ENCODE data around the gene RIC1. TPM values are rescaled to one million over a fixed set of nuclear protein-coding genes. Genes with fewer than 3 reads are reported as not detected.

RIC1 gene
- total and polyA plus RNA-seq, 9 of the 15 experiments (the other 6 are each of a cell fraction or from before 2014, with no cell fraction given): 3.2 to 25.8 (median 15.0) TPM

GRCh38 chr9:5628530-5629311, at the start of gene RIC1 (continued):
- TF ChIP-seq, protein P1, sequence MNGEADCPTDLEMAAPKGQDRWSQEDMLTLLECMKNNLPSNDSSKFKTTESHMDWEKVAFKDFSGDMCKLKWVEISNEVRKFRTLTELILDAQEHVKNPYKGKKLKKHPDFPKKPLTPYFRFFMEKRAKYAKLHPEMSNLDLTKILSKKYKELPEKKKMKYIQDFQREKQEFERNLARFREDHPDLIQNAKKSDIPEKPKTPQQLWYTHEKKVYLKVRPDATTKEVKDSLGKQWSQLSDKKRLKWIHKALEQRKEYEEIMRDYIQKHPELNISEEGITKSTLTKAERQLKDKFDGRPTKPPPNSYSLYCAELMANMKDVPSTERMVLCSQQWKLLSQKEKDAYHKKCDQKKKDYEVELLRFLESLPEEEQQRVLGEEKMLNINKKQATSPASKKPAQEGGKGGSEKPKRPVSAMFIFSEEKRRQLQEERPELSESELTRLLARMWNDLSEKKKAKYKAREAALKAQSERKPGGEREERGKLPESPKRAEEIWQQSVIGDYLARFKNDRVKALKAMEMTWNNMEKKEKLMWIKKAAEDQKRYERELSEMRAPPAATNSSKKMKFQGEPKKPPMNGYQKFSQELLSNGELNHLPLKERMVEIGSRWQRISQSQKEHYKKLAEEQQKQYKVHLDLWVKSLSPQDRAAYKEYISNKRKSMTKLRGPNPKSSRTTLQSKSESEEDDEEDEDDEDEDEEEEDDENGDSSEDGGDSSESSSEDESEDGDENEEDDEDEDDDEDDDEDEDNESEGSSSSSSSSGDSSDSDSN (IDR thresholded peaks at IDR 0.05; ENCODE audit: borderline replicate concordance in 1 of 2, low read depth in 2 of 2, low read length in 2 of 2): peak; percentile 25 to 29; a peak in 1 of 4 replicates
- peak; percentile 32; the same call in 1 of the 2 replicates for TF ChIP-seq HNRNPL (IDR thresholded peaks at IDR 0.05; ENCODE audit: low read depth, low read length)
- no peak for TF ChIP-seq SREBF1 (IDR thresholded peaks at IDR 0.05; ENCODE audit: borderline replicate concordance, low read depth, low read length)
- TF ChIP-seq, protein P2, sequence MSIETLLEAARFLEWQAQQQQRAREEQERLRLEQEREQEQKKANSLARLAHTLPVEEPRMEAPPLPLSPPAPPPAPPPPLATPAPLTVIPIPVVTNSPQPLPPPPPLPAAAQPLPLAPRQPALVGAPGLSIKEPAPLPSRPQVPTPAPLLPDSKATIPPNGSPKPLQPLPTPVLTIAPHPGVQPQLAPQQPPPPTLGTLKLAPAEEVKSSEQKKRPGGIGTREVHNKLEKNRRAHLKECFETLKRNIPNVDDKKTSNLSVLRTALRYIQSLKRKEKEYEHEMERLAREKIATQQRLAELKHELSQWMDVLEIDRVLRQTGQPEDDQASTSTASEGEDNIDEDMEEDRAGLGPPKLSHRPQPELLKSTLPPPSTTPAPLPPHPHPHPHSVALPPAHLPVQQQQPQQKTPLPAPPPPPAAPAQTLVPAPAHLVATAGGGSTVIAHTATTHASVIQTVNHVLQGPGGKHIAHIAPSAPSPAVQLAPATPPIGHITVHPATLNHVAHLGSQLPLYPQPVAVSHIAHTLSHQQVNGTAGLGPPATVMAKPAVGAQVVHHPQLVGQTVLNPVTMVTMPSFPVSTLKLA (conservative IDR thresholded peaks at IDR 0.05): peak; percentile 37 to 73; a peak in 1 of 4 replicates
- peak; percentile 94 for TF ChIP-seq ZBTB17 (CRISPR knock-in tag; IDR thresholded peaks at IDR 0.05)
- TF ChIP-seq, protein P3, sequence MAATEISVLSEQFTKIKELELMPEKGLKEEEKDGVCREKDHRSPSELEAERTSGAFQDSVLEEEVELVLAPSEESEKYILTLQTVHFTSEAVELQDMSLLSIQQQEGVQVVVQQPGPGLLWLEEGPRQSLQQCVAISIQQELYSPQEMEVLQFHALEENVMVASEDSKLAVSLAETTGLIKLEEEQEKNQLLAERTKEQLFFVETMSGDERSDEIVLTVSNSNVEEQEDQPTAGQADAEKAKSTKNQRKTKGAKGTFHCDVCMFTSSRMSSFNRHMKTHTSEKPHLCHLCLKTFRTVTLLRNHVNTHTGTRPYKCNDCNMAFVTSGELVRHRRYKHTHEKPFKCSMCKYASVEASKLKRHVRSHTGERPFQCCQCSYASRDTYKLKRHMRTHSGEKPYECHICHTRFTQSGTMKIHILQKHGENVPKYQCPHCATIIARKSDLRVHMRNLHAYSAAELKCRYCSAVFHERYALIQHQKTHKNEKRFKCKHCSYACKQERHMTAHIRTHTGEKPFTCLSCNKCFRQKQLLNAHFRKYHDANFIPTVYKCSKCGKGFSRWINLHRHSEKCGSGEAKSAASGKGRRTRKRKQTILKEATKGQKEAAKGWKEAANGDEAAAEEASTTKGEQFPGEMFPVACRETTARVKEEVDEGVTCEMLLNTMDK (IDR thresholded peaks at IDR 0.05; ENCODE audit: borderline replicate concordance, insufficient read depth, low read depth, low read length, poor library complexity, severe bottlenecking): no peak
- TF ChIP-seq MTA1 (IDR thresholded peaks at IDR 0.05; ENCODE audit: borderline replicate concordance): 0 out of 2 replicates have a peak, but pooled peaks have one; percentile 65
- peak; percentile 87 for TF ChIP-seq CXXC5 (CRISPR knock-in tag; IDR thresholded peaks at IDR 0.05)
- no peak for TF ChIP-seq FOXM1 (IDR thresholded peaks at IDR 0.05; ENCODE audit: low read depth)
- TF ChIP-seq FOXM1 (CRISPR knock-in tag; IDR thresholded peaks at IDR 0.05; ENCODE audit: low read depth): 0 out of 2 replicates have a peak, but pooled peaks have one; percentile 59
- TF ChIP-seq SUPT5H (IDR thresholded peaks at IDR 0.05): peak; percentile 78
- peak; percentile 61; the same call in 1 of the 2 replicates for TF ChIP-seq ATF1 (CRISPR knock-in tag; IDR thresholded peaks at IDR 0.05)
- peak; percentile 79 for TF ChIP-seq ATF1 (tag; IDR thresholded peaks at IDR 0.05)
- no peak for TF ChIP-seq GTF2F1 (IDR thresholded peaks at IDR 0.05; ENCODE audit: low read depth, low read length)
- no peak for TF ChIP-seq ZNF592 (IDR thresholded peaks at IDR 0.05)
- peak; percentile 78; the same call in 1 of the 2 replicates for TF ChIP-seq SAFB (IDR thresholded peaks at IDR 0.05; ENCODE audit: borderline replicate concordance, low read depth, low read length)
- TF ChIP-seq MAZ (CRISPR knock-in tag; conservative IDR thresholded peaks at IDR 0.05 in 1 of 2, IDR thresholded peaks at IDR 0.05 in 1 of 2): peak in 1 of 2 experiments; percentile 65
